WI38 (cell line): ENCODE results near the gene AP3S1.

Source experiments
- H3K4me3 ChIP-seq: 2 replicates; pipeline ENCODE4 v1.5.1; 2011; ENCODE audit warnings: low read depth, mild to moderate bottlenecking, control low read depth, low read length
- TF ChIP-seq, protein P1 (sequence below): IDR thresholded peaks from 2 replicates; pipeline ENCODE4 v1.5.1; 2012; ENCODE audit warnings: low read depth, mild to moderate bottlenecking, control low read depth, low read length

Gene AP3S1

DNA sequence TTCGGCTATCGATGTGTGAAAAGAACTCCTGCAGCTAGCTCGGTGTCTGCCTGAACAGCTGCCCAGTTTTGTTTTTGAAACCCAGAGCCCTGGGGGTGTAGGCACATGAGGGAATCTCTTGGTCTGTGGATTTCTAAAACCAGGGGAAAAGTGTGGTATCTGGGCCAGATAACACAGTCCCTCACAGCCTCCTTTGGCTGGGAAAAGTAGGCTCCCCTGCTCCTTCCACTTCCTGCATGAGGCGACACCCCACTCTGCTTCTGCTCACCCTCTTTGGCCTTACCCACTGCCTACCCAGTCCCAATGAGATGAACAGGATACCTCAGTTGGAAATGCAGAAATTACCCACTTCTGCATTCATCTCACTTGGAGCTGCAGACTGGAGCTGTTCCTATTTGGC lies 15.8 kb upstream of the AP3S1 start:
- TF ChIP-seq, protein P1, sequence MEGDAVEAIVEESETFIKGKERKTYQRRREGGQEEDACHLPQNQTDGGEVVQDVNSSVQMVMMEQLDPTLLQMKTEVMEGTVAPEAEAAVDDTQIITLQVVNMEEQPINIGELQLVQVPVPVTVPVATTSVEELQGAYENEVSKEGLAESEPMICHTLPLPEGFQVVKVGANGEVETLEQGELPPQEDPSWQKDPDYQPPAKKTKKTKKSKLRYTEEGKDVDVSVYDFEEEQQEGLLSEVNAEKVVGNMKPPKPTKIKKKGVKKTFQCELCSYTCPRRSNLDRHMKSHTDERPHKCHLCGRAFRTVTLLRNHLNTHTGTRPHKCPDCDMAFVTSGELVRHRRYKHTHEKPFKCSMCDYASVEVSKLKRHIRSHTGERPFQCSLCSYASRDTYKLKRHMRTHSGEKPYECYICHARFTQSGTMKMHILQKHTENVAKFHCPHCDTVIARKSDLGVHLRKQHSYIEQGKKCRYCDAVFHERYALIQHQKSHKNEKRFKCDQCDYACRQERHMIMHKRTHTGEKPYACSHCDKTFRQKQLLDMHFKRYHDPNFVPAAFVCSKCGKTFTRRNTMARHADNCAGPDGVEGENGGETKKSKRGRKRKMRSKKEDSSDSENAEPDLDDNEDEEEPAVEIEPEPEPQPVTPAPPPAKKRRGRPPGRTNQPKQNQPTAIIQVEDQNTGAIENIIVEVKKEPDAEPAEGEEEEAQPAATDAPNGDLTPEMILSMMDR, result no peak
- H3K4me3 ChIP-seq, result no peak overlapping the region

DNA sequence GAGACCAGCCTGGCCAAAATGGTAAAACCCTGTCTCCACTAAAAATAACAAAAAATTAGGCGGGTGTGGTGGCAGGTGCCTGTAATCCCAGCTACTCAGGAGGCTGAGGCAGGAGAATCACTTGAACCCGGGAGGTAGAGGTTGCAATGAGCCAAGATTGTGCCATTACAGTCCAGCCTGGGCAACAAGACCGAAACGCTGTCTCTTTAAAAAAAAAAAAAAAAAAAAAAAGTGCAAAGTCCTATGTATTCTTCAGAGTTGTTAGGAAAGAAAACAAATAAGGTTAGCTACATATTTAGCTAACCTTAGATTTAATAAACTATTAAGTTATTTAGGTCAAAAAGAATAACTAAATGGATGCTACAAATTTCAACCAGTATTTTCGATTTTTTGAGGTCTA lies 11.8 kb upstream of the AP3S1 start:
- TF ChIP-seq, protein P1, result no peak
- no peak overlapping the region for H3K4me3 ChIP-seq

DNA sequence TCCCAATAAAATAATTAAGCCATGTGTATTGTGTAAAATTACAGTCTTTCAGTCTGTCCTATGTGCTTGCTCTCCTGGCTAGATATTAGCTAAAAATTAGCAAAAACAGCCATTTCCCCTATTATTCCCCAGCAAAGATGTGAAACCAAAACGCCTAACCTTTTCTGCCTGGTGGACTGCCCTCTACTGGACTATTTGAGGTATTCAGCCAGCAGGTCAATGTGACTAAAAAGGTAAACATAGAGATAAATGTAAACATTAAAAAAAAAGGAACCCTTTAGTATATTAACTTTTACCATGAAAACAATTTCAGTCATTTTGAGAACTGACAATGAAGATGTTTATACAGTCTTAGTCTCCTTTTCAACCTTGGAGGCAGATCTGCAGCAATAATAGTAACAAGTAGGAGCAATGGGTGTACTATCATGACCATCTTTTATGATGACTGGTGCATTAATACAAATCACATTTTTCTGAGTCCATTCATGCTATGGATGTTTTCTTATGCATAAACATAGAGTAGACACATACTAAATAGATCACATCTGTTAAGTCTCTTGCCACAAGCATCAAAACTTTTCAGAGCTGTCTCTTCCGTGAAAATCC lies 10.5 kb upstream of the AP3S1 start:
- TF ChIP-seq, protein P1, result peak; percentile 72
- H3K4me3 ChIP-seq, result no peak overlapping the region

DNA sequence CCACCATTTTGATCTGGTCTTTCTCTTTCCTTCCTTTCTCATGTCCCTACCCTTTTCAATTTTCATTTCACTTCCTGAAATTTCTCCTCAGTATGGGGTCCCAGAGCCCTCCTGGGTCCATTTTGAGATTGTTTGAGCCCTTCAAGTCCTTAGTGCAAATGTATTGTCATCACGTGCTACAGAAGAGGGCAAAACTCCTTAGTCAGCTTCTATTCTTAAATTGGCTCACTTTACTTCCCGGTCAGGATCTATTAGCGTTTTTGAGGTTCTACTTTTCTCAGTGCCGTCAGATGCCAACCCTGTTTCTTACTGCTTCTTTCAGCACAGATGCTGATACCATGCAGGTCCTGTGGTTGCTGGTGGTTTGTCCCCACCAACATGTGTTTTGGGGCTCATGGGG lies 6.3 kb upstream of the AP3S1 start:
- no peak overlapping the region for H3K4me3 ChIP-seq
- TF ChIP-seq, protein P1, result no peak

DNA sequence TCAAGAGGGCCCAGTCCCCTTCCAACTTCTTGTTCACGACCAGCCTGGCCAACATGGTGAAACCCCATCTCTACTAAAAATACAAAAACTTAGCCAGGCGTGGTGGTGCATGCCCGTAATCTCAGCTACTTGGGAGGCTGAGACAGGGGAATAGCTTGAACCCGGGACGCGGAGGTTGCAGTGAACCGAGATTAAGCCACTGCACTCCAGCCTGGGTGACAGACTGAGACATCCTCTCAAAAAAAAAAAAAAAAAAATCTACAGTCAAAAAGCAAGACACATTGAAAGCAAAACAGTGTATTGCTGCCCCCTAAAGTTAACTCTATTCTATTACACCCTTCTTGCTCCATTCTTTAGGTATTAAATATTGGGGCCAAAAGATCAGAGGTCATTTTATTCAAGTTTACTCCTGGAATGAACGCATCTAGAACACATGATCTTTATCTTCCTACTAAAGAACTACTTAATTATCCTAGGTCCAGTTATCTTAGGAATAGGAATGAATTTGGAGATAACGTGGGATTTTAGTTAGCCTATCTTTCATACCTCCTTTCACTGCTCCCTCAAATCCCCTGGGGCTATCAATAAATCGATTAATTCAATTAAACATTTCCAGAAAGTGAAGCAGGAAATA lies 2.7 kb upstream of the AP3S1 start:
- TF ChIP-seq, protein P1, result peak; percentile 16; the same call in 1 of the 2 replicates
- 0 out of 2 replicates have a peak overlapping the region, but pooled peaks have one; percentile 9 for H3K4me3 ChIP-seq

DNA sequence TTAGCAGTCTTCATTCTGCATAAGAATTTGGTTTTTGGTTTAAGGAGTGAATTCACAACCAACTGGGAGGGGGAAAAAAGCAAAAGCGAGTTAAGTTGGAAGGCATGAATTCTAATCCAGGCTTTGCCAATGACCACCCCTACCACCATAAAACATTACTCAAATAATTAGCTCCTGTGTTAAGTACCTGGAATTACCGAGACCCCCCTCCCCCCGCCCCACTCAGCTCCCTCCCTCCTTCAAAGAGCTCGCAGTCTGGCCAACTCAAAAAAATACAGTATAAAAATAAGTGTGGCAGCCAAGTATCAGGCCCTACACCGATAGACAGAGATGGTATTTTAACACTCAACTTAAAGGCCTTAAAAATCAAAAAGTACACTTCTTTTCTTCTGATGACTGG lies 862 bp upstream of the AP3S1 start:
- TF ChIP-seq, protein P1, result no peak
- peak overlapping the region; percentile 91 for H3K4me3 ChIP-seq

DNA sequence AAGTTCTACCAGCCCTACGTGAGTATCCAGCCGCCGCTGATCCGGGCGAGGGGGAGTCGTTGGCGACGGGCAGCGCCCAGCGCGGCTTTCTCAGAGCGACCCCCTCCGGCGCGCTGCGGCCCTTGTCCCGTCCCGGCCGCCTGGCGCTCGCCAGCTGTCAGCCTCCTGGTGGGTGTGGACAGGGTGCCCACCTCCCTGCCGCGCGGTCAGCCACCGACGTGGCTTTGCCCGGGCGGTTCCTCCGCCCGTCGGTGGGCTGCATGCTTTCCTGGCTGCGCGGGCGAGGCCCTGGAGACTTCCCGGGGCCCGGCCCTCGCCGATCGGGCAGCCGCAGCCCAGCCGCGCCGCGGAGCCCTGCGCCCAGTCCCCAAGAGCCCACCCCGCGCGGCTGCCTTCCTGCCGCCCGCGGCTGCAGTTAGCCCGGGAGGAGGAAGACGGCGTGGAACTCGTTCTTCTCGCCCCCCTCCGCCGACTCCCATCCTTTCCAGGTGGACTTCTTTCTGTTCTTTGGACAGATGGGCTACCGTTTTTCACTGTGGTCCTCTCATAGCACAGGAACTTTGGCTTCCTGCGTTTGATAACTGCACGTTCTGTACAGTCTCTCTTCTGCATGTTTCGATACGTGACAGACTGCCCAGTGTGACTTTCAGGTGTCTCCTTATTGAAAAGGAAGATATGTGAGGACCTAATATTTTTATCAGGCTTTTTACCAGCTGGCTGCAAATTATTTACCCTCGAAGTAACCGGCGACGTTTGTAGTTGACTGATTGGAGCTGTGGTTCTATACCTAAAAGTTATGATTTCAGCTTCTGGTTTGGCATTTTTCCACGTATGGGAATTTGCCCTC lies 577 bp downstream of the AP3S1 start:
- TF ChIP-seq, protein P1, result no peak

More for the DNA sequence above, 577 bp downstream of the AP3S1 start:
- peak overlapping the region; percentile 91 for H3K4me3 ChIP-seq
